Measurements from ENCODE around the gene ZIK1. TPM values are rescaled to one million over a fixed set of nuclear protein-coding genes. Genes with fewer than 3 reads are reported as not detected.

ZIK1 gene
- total and polyA plus RNA-seq, 9 of the 15 experiments (the other 6 are each of a cell fraction or from before 2014, with no cell fraction given) = 0.03 to 0.42 (median 0.15) TPM; not detected in 1

GRCh38 chr19:57578487-57579205 lies 5.3 kb upstream of the ZIK1 start, which contains the start of gene ZNF416 (continued):
- no peak for TF ChIP-seq ZHX1 (conservative IDR thresholded peaks at IDR 0.05; ENCODE audit: low read length)
- TF ChIP-seq NFE2L1 (tag; IDR thresholded peaks at IDR 0.05; ENCODE audit: borderline replicate concordance, low read depth) = no peak
- TF ChIP-seq ETS2 (tag; IDR thresholded peaks at IDR 0.05; ENCODE audit: borderline replicate concordance, poor library complexity, severe bottlenecking) = no peak
- no peak for TF ChIP-seq SUPT5H (IDR thresholded peaks at IDR 0.05)
- no peak for TF ChIP-seq NR2F6 (CRISPR knock-in tag; IDR thresholded peaks at IDR 0.05)
- TF ChIP-seq ZNF764 (CRISPR knock-in tag; IDR thresholded peaks at IDR 0.05; ENCODE audit: low read depth) = no peak
- TF ChIP-seq SP2 (IDR thresholded peaks at IDR 0.05; ENCODE audit: extremely low read depth, low read depth, low read length, poor library complexity, severe bottlenecking) = peak; percentile 63
- no peak for TF ChIP-seq MCM7 (IDR thresholded peaks at IDR 0.05)
- TF ChIP-seq ZNF696 (CRISPR knock-in tag; conservative IDR thresholded peaks at IDR 0.05) = no peak
- TF ChIP-seq TCF15 (CRISPR knock-in tag; IDR thresholded peaks at IDR 0.05) = no peak
- TF ChIP-seq ZC3H4 (CRISPR knock-in tag; IDR thresholded peaks at IDR 0.05; ENCODE audit: borderline replicate concordance) = no peak
- peak; percentile 67; the same call in 1 of the 2 replicates for TF ChIP-seq CREB3L1 (IDR thresholded peaks at IDR 0.05; ENCODE audit: borderline replicate concordance, low read depth)
- TF ChIP-seq HNRNPH1 (optimal IDR thresholded peaks at IDR 0.05; ENCODE audit: low read depth, low read length) = no peak
- no peak for TF ChIP-seq ZBTB12 (CRISPR knock-in tag; IDR thresholded peaks at IDR 0.05)
- peak; percentile 34; the same call in 1 of the 2 replicates for TF ChIP-seq ATF7 (IDR thresholded peaks at IDR 0.05)
- no peak for TF ChIP-seq ADNP (tag; IDR thresholded peaks at IDR 0.05)
- TF ChIP-seq THRB (CRISPR knock-in tag; conservative IDR thresholded peaks at IDR 0.05) = no peak
- no peak for TF ChIP-seq CREBBP (IDR thresholded peaks at IDR 0.05; ENCODE audit: low read depth, low read length)
- no peak for TF ChIP-seq MCM2 (IDR thresholded peaks at IDR 0.05; ENCODE audit: low read depth)
- TF ChIP-seq FOXP1 (CRISPR knock-in tag; IDR thresholded peaks at IDR 0.05) = no peak
- TF ChIP-seq CHD1 (IDR thresholded peaks at IDR 0.05; ENCODE audit: low read length) = no peak

Data from K562 (cell line).